ENCODE results near the gene PLEKHG2. TPM values are rescaled to one million over a fixed set of nuclear protein-coding genes. Genes with fewer than 3 reads are reported as not detected.

Gene PLEKHG2
- total and polyA plus RNA-seq, 9 of the 15 experiments (the other 6 are each of a cell fraction or from before 2014, with no cell fraction given) = 0.98 to 45.7 (median 9.8) TPM

DNA sequence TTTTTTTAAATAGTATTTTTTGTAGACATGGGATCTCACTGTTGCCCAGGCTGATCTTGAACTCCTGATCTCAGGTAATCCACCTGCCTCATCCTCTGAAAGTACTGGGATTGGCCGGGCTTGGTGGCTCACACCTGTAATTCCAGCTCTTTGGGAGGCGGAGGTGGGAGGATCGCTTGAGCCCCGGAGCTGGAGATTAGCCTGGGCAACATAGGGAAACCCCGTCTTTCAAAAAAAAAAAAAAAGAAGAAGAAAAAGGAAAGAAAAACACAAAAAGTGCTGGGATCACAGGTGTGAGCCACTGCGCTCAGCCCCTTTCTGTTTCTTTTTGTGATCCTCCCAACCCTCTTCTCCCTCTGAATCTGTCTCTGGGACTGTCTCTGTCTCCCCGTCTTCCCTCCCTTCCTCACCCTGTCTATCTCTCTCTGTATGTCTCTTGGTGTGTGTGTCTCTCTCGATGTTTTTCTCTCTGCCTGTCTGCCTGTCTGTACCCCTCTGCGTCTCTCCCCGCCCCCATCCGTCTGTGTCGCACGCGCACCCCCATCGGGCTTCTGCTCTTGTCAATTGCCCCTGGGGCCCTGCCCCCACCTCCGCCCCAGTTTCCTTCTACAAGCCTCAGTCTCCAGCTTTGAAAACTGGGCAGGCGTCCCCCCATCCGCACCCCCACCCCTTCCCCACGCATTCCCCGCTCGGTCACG is 6.4 kb upstream of the PLEKHG2 start (continued):
- no peak for TF ChIP-seq CHCHD3 (CRISPR knock-in tag; IDR thresholded peaks at IDR 0.05)
- TF ChIP-seq, protein P1, sequence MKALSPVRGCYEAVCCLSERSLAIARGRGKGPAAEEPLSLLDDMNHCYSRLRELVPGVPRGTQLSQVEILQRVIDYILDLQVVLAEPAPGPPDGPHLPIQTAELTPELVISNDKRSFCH (CRISPR knock-in tag; IDR thresholded peaks at IDR 0.05) = no peak
- TF ChIP-seq, protein P1 (tag; IDR thresholded peaks at IDR 0.05) = no peak
- peak; percentile 43 for TF ChIP-seq ZNF316 (IDR thresholded peaks at IDR 0.05)
- peak; percentile 17; the same call in 1 of the 2 replicates for TF ChIP-seq LEF1 (IDR thresholded peaks at IDR 0.05)
- no peak for TF ChIP-seq FOXJ3 (CRISPR knock-in tag; IDR thresholded peaks at IDR 0.05)
- TF ChIP-seq FUS (optimal IDR thresholded peaks at IDR 0.05; ENCODE audit: low read depth, low read length) = no peak
- TF ChIP-seq TARDBP (IDR thresholded peaks at IDR 0.05) = no peak
- TF ChIP-seq, protein P2, sequence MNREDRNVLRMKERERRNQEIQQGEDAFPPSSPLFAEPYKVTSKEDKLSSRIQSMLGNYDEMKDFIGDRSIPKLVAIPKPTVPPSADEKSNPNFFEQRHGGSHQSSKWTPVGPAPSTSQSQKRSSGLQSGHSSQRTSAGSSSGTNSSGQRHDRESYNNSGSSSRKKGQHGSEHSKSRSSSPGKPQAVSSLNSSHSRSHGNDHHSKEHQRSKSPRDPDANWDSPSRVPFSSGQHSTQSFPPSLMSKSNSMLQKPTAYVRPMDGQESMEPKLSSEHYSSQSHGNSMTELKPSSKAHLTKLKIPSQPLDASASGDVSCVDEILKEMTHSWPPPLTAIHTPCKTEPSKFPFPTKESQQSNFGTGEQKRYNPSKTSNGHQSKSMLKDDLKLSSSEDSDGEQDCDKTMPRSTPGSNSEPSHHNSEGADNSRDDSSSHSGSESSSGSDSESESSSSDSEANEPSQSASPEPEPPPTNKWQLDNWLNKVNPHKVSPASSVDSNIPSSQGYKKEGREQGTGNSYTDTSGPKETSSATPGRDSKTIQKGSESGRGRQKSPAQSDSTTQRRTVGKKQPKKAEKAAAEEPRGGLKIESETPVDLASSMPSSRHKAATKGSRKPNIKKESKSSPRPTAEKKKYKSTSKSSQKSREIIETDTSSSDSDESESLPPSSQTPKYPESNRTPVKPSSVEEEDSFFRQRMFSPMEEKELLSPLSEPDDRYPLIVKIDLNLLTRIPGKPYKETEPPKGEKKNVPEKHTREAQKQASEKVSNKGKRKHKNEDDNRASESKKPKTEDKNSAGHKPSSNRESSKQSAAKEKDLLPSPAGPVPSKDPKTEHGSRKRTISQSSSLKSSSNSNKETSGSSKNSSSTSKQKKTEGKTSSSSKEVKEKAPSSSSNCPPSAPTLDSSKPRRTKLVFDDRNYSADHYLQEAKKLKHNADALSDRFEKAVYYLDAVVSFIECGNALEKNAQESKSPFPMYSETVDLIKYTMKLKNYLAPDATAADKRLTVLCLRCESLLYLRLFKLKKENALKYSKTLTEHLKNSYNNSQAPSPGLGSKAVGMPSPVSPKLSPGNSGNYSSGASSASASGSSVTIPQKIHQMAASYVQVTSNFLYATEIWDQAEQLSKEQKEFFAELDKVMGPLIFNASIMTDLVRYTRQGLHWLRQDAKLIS (CRISPR knock-in tag; IDR thresholded peaks at IDR 0.05) = no peak
- TF ChIP-seq CXXC5 (CRISPR knock-in tag; IDR thresholded peaks at IDR 0.05) = peak; percentile 26; the same call in 1 of the 2 replicates
- no peak for TF ChIP-seq ILK (tag; IDR thresholded peaks at IDR 0.05; ENCODE audit: borderline replicate concordance, low read depth)
- TF ChIP-seq, protein P3, sequence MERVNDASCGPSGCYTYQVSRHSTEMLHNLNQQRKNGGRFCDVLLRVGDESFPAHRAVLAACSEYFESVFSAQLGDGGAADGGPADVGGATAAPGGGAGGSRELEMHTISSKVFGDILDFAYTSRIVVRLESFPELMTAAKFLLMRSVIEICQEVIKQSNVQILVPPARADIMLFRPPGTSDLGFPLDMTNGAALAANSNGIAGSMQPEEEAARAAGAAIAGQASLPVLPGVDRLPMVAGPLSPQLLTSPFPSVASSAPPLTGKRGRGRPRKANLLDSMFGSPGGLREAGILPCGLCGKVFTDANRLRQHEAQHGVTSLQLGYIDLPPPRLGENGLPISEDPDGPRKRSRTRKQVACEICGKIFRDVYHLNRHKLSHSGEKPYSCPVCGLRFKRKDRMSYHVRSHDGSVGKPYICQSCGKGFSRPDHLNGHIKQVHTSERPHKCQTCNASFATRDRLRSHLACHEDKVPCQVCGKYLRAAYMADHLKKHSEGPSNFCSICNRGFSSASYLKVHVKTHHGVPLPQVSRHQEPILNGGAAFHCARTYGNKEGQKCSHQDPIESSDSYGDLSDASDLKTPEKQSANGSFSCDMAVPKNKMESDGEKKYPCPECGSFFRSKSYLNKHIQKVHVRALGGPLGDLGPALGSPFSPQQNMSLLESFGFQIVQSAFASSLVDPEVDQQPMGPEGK (CRISPR knock-in tag; IDR thresholded peaks at IDR 0.05; ENCODE audit: borderline replicate concordance) = no peak
- TF ChIP-seq MEIS2 (IDR thresholded peaks at IDR 0.05; ENCODE audit: partially characterized antibody) = no peak
- TF ChIP-seq ZBED1 (IDR thresholded peaks at IDR 0.05) = no peak
- TF ChIP-seq MYBL2 (IDR thresholded peaks at IDR 0.05; ENCODE audit: low read depth) = no peak
- TF ChIP-seq MYBL2 (CRISPR knock-in tag; IDR thresholded peaks at IDR 0.05; ENCODE audit: borderline replicate concordance) = no peak
- TF ChIP-seq, protein P4, sequence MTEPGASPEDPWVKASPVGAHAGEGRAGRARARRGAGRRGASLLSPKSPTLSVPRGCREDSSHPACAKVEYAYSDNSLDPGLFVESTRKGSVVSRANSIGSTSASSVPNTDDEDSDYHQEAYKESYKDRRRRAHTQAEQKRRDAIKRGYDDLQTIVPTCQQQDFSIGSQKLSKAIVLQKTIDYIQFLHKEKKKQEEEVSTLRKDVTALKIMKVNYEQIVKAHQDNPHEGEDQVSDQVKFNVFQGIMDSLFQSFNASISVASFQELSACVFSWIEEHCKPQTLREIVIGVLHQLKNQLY (CRISPR knock-in tag; conservative IDR thresholded peaks at IDR 0.05) = no peak
- TF ChIP-seq, protein P5, sequence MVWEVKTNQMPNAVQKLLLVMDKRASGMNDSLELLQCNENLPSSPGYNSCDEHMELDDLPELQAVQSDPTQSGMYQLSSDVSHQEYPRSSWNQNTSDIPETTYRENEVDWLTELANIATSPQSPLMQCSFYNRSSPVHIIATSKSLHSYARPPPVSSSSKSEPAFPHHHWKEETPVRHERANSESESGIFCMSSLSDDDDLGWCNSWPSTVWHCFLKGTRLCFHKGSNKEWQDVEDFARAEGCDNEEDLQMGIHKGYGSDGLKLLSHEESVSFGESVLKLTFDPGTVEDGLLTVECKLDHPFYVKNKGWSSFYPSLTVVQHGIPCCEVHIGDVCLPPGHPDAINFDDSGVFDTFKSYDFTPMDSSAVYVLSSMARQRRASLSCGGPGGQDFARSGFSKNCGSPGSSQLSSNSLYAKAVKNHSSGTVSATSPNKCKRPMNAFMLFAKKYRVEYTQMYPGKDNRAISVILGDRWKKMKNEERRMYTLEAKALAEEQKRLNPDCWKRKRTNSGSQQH (CRISPR knock-in tag; IDR thresholded peaks at IDR 0.05) = peak; percentile 66; the same call in 1 of the 2 replicates
- TF ChIP-seq MTA3 (IDR thresholded peaks at IDR 0.05; ENCODE audit: borderline replicate concordance) = no peak
- TF ChIP-seq RBM25 (IDR thresholded peaks at IDR 0.05; ENCODE audit: low read depth, low read length, severe bottlenecking) = no peak
- TF ChIP-seq HOXB6 (CRISPR knock-in tag; IDR thresholded peaks at IDR 0.05; ENCODE audit: borderline replicate concordance) = no peak
